H9 (cell line): ENCODE measurements around the gene SCD. TPM values are rescaled to one million over a fixed set of nuclear protein-coding genes. Genes with fewer than 3 reads are reported as not detected.

Experiments
- DNase-seq: peaks from one replicate; pipeline ENCODE4 v3.0.0-alpha.2; 2017
- H2AFZ ChIP-seq: one replicate; pipeline ENCODE4 v1.6.1; 2013; ENCODE audit warnings: mild to moderate bottlenecking, low read length, control low read depth, moderate library complexity
- H2AK5ac ChIP-seq: 2 replicates; pipeline ENCODE4 v1.6.1; 2013; ENCODE audit warnings: low read length, control low read depth, mixed read lengths; ENCODE audit not compliant: insufficient read length
- H2BK120ac ChIP-seq: one replicate; pipeline ENCODE4 v1.6.1; 2013; ENCODE audit warnings: low read depth, mild to moderate bottlenecking, low read length, control low read depth, inconsistent platforms; ENCODE audit not compliant: poor library complexity, severe bottlenecking
- H2BK12ac ChIP-seq: 2 replicates; pipeline ENCODE4 v1.6.1; 2013; ENCODE audit warnings: low read length, control low read depth, mixed read lengths, low read depth; ENCODE audit not compliant: insufficient read length
- H2BK15ac ChIP-seq: 2 replicates; pipeline ENCODE4 v1.6.1; 2013; ENCODE audit warnings: low read depth, low read length, control low read depth
- H2BK20ac ChIP-seq: one replicate; pipeline ENCODE4 v1.6.1; 2013; ENCODE audit warnings: low read depth, mild to moderate bottlenecking, low read length, control low read depth, inconsistent platforms; ENCODE audit not compliant: poor library complexity, severe bottlenecking
- H2BK5ac ChIP-seq: 2 replicates; pipeline ENCODE4 v1.6.1; 2013; ENCODE audit warnings: low read length, control low read depth, mixed read lengths; ENCODE audit not compliant: insufficient read length
- H3K14ac ChIP-seq: 2 replicates; pipeline ENCODE4 v1.6.1; 2013; ENCODE audit warnings: low read length, control low read depth; ENCODE audit not compliant: insufficient read depth
- H3K18ac ChIP-seq: 2 replicates; pipeline ENCODE4 v1.6.1; 2013; ENCODE audit warnings: low read depth, mild to moderate bottlenecking, mixed read lengths, low read length, control low read depth; ENCODE audit not compliant: insufficient read length
- H3K23ac ChIP-seq: 2 replicates; pipeline ENCODE4 v1.6.1; 2013; ENCODE audit warnings: low read length, control low read depth, mixed read lengths, low read depth; ENCODE audit not compliant: insufficient read length
- H3K23me2 ChIP-seq: 2 replicates; pipeline ENCODE4 v1.6.1; 2013; ENCODE audit warnings: low read depth, mild to moderate bottlenecking, mixed read lengths, low read length, control low read depth; ENCODE audit not compliant: insufficient read length, poor library complexity, severe bottlenecking
- H3K27ac ChIP-seq: 2 replicates; pipeline ENCODE4 v1.5.1; 2013; ENCODE audit warnings: low read length, control low read depth, mixed read lengths, low read depth; ENCODE audit not compliant: insufficient read length
- H3K27me3 ChIP-seq: 2 replicates; pipeline ENCODE4 v1.6.1; 2013; ENCODE audit warnings: low read length, control low read depth, inconsistent platforms; ENCODE audit not compliant: insufficient read depth
- H3K4ac ChIP-seq: 2 replicates; pipeline ENCODE4 v1.6.1; 2013; ENCODE audit warnings: low read depth, mild to moderate bottlenecking, control low read depth, inconsistent platforms, low read length, moderate library complexity
- H3K4me1 ChIP-seq: 2 replicates; pipeline ENCODE4 v1.6.1; 2013; ENCODE audit warnings: low read length, control low read depth, inconsistent platforms; ENCODE audit not compliant: insufficient read depth
- H3K4me2 ChIP-seq: 2 replicates; pipeline ENCODE4 v1.6.1; 2013; ENCODE audit warnings: low read length, control low read depth, mixed read lengths; ENCODE audit not compliant: insufficient read length, insufficient read depth
- H3K56ac ChIP-seq: 2 replicates; pipeline ENCODE4 v1.6.1; 2013; ENCODE audit warnings: low read depth, mild to moderate bottlenecking, mixed read lengths, low read length, control low read depth; ENCODE audit not compliant: insufficient read length
- H3K79me1 ChIP-seq: 2 replicates; pipeline ENCODE4 v1.6.1; 2013; ENCODE audit warnings: low read depth, mild to moderate bottlenecking, moderate library complexity, low read length, control low read depth, inconsistent platforms; ENCODE audit not compliant: insufficient read depth, poor library complexity, severe bottlenecking
- H3K79me2 ChIP-seq: 2 replicates; pipeline ENCODE4 v1.6.1; 2013; ENCODE audit warnings: low read length, control low read depth, inconsistent platforms; ENCODE audit not compliant: insufficient read depth
- H3K9ac ChIP-seq: 2 replicates; pipeline ENCODE4 v1.6.1; 2013; ENCODE audit warnings: low read length, control low read depth, mixed read lengths; ENCODE audit not compliant: insufficient read length; ENCODE audit errors: extremely low read depth
- H3K9me3 ChIP-seq: one replicate; pipeline ENCODE4 v1.6.1; 2013; ENCODE audit warnings: low read depth, low read length, inconsistent platforms; ENCODE audit not compliant: control insufficient read depth
- H3T11ph ChIP-seq: one replicate; pipeline ENCODE4 v1.6.1; 2013; ENCODE audit warnings: mild to moderate bottlenecking, low read length, control low read depth, inconsistent platforms
- H4K20me1 ChIP-seq: one replicate; pipeline ENCODE4 v1.6.1; 2013; ENCODE audit not compliant: control insufficient read depth, insufficient read length, insufficient read depth
- H4K5ac ChIP-seq: 2 replicates; pipeline ENCODE4 v1.6.1; 2013; ENCODE audit warnings: low read depth, mild to moderate bottlenecking, mixed read lengths, low read length, control low read depth; ENCODE audit not compliant: insufficient read length
- H4K8ac ChIP-seq: replicated peaks from 2 replicates; pipeline ENCODE4 v1.6.1; 2013; ENCODE audit warnings: low read length, control low read depth, mixed read lengths, low read depth; ENCODE audit not compliant: insufficient read length
- H4K91ac ChIP-seq: 2 replicates; pipeline ENCODE4 v1.6.1; 2013; ENCODE audit warnings: low read depth, mild to moderate bottlenecking, moderate library complexity, mixed read lengths, low read length, control low read depth; ENCODE audit not compliant: insufficient read length
- H3K27ac Mint-ChIP-seq, 3 experiments: 2 replicates in 2 of 3; 3 replicates in 1 of 3; pipeline ENCODE4 v1.8.0; 2020 to 2021; ENCODE audit warnings: mixed read lengths in 3 of 3, mild to moderate bottlenecking in 1 of 3, moderate library complexity in 1 of 3
- H3K27me3 Mint-ChIP-seq: 2 replicates; pipeline ENCODE4 v1.8.0; 2021; ENCODE audit warnings: low read depth, mild to moderate bottlenecking, moderate library complexity, mixed read lengths
- H3K36me3 Mint-ChIP-seq, 3 experiments: 2 replicates in 2 of 3; 3 replicates in 1 of 3; pipeline ENCODE4 v1.8.0; 2020 to 2021; ENCODE audit warnings: low read depth in 3 of 3, mixed read lengths in 3 of 3; ENCODE audit not compliant: insufficient read depth in 1 of 3
- H3K4me1 Mint-ChIP-seq, 2 experiments: 2 replicates each; pipeline ENCODE4 v1.8.0; 2020; ENCODE audit warnings: mixed read lengths in 2 of 2
- H3K4me3 Mint-ChIP-seq, 2 experiments: 2 replicates in 1 of 2; 3 replicates in 1 of 2; pipeline ENCODE4 v1.8.0; 2020 to 2021; ENCODE audit warnings: mild to moderate bottlenecking in 2 of 2, mixed read lengths in 2 of 2, moderate library complexity in 1 of 2
- H3K9me3 Mint-ChIP-seq, 2 experiments: 2 replicates in 1 of 2; 3 replicates in 1 of 2; pipeline ENCODE4 v1.8.0; 2020; ENCODE audit warnings: mild to moderate bottlenecking in 2 of 2, mixed read lengths in 2 of 2, moderate library complexity in 1 of 2
- WGBS: extraction: QIAGEN DNeasy Blood & Tissue Kit; methylation state at CpG from one replicate; pipeline ENCODE4 v1.1.7; 2013; ENCODE audit warnings: missing lambda C conversion rate, low lambda C conversion rate, mixed read lengths; ENCODE audit not compliant: insufficient read length; ENCODE audit errors: extremely low coverage; 5-methylcytosine and 5-hydroxymethylcytosine counted together
- total RNA-seq: library from RNA; stranded (reverse); gene quantifications from 2 replicates; pipeline ENCODE4 v1.2.1, GENCODE V29; 2021
- TF ChIP-seq, protein P1 (sequence below): fragments of 200-600 bp; sonication (generic); conservative IDR thresholded peaks from 3 replicates; pipeline ENCODE4 v1.8.0; 2021; ENCODE audit warnings: antibody characterized with exemption, mild to moderate bottlenecking

Gene SCD
- total RNA-seq, 1 experiment from 2014 or later = 354 TPM

DNA sequence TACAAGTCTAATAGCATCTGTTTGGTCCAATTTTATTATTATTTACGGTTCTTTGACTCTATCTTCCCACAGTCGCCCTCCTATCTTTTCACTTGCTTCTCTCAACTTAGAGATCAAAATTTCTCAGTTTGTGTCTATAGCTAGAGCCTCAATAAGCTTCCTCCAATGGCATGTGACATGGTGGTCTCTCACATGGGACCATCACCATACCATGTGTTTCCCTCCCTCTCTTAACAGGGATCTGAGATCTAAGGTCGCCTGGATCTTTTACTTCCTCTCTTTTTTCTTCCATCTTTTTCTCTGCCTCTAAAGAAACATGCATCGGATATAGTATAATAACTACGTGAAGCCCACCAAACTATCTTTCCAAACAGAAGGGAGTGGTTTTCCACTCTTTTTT is 18.8 kb upstream of the SCD start:
- Histone ChIP-seq H3K14ac (no peak overlapping the region), H2BK12ac (no peak overlapping the region), H3K79me2 (no peaks in the 10 kb centered on the region), H3K56ac (no peak overlapping the region), H3K9me3 (no peaks in the 10 kb centered on the region), H3K4me2 (no peak overlapping the region), H3T11ph (no peak overlapping the region), H2BK5ac (no peak overlapping the region), H3K27me3 (no peaks in the 10 kb centered on the region), H2BK15ac (no peak overlapping the region), H3K23ac (no peak overlapping the region), H3K4me1 (no peaks in the 10 kb centered on the region), H3K9ac (no peak overlapping the region), H2AFZ (no peak overlapping the region), H2BK120ac (no peak overlapping the region), H3K18ac (no peak overlapping the region), H4K5ac (no peak overlapping the region), H3K23me2 (no peaks in the 10 kb centered on the region), H4K91ac (no peak overlapping the region), H4K20me1 (no peaks in the 10 kb centered on the region), H2AK5ac (no peak overlapping the region), H4K8ac (no peak overlapping the region), H3K79me1 (no peaks in the 10 kb centered on the region), H3K27ac (no peak overlapping the region), H3K4ac (no peak overlapping the region), H2BK20ac (no peak overlapping the region)
- Mint-ChIP-seq H3K4me3 (no peak overlapping the region), H3K27me3 (peaks cover 72% of the 10 kb centered on the region), H3K27ac (no peak overlapping the region), H3K9me3 (no peaks in the 10 kb centered on the region), H3K4me1 (peaks cover 2 to 7% of the 10 kb centered on the region in 2 experiments; a peak in 1 of 4 replicates), H3K36me3 (no peaks in the 10 kb centered on the region)
- no CpG with 5 or more reads among the region's 5 CpGs for WGBS
- DNase-seq = no peak
- TF ChIP-seq, protein P1, sequence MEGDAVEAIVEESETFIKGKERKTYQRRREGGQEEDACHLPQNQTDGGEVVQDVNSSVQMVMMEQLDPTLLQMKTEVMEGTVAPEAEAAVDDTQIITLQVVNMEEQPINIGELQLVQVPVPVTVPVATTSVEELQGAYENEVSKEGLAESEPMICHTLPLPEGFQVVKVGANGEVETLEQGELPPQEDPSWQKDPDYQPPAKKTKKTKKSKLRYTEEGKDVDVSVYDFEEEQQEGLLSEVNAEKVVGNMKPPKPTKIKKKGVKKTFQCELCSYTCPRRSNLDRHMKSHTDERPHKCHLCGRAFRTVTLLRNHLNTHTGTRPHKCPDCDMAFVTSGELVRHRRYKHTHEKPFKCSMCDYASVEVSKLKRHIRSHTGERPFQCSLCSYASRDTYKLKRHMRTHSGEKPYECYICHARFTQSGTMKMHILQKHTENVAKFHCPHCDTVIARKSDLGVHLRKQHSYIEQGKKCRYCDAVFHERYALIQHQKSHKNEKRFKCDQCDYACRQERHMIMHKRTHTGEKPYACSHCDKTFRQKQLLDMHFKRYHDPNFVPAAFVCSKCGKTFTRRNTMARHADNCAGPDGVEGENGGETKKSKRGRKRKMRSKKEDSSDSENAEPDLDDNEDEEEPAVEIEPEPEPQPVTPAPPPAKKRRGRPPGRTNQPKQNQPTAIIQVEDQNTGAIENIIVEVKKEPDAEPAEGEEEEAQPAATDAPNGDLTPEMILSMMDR = no peak
